Upper lobe of right lung (tissue), 1 donor: ENCODE measurements around the gene ALDOA. TPM values are rescaled to one million over a fixed set of nuclear protein-coding genes. Genes with fewer than 3 reads are reported as not detected.

ENCODE experiments used
- ATAC-seq: fragments of 200-7000 bp; cut with Tn5 transposase; one replicate; pipeline ENCODE4 v1.9.1; 2020; ENCODE audit warnings: mild to moderate bottlenecking, moderate library complexity
- DNase-seq: peaks from one replicate; pipeline ENCODE4 v3.0.0-alpha.2; 2020
- H3K27ac ChIP-seq: fragments of 200-600 bp; one replicate; pipeline ENCODE4 v1.8.0; 2022
- H3K27me3 ChIP-seq: fragments of 200-600 bp; one replicate; pipeline ENCODE4 v1.8.0; 2022; ENCODE audit warnings: mild to moderate bottlenecking
- H3K36me3 ChIP-seq: fragments of 200-600 bp; one replicate; pipeline ENCODE4 v1.8.0; 2022
- H3K4me1 ChIP-seq: fragments of 200-600 bp; one replicate; pipeline ENCODE4 v1.8.0; 2022
- H3K4me3 ChIP-seq: fragments of 200-600 bp; one replicate; pipeline ENCODE4 v1.8.0; 2022; ENCODE audit warnings: mild to moderate bottlenecking
- H3K9me3 ChIP-seq: fragments of 200-600 bp; one replicate; pipeline ENCODE4 v1.8.0; 2022
- CTCF ChIP-seq: fragments of 200-600 bp; IDR thresholded peaks from one replicate; pipeline ENCODE4 v1.8.0; 2022; ENCODE audit warnings: antibody characterized with exemption
- intact Hi-C: fragments of 100-400 bp; cut with DNase I; formaldehyde crosslinking; loops from one replicate; pipeline ENCODE4 v1.11.0; 2022
- total RNA-seq: library from RNA; stranded (reverse); fragmentation: NEBNext Ultra II Directional; extraction: Animal tissue kit (Norgen Biotek cat#: 25700); gene quantifications from one replicate; pipeline ENCODE4 v1.2.1, GENCODE V29; 2021
- donor health status: DM: no; HTN: yes; CAD: no; lungs with severe emphysema.

The ALDOA gene
- total RNA-seq, 1 donor from 2014 or later = 689 TPM

- intact Hi-C loops = no loop called here
- no peak for TF ChIP-seq CTCF
- no peak overlapping the region for H3K27ac ChIP-seq
- ATAC-seq (no peak), DNase-seq (no peak)
- H3K9me3 ChIP-seq = no peaks in the 10 kb centered on the region
- no peaks in the 10 kb centered on the region for H3K4me1 ChIP-seq
- no peaks in the 10 kb centered on the region for H3K27me3 ChIP-seq
- no peak overlapping the region for H3K4me3 ChIP-seq
- no peaks in the 10 kb centered on the region for H3K36me3 ChIP-seq
Observed at GRCh38 chr16:30046178-30046577, 19.4 kb upstream of the ALDOA start.

GRCh38 chr16:30046588-30046987 is 19.0 kb upstream of the ALDOA start:
- no peak for ATAC-seq

GRCh38 chr16:30049871-30050270 is 15.7 kb upstream of the ALDOA start:
- Histone ChIP-seq H3K27ac (no peak overlapping the region), H3K27me3 (no peaks in the 10 kb centered on the region), H3K4me3 (no peak overlapping the region), H3K36me3 (no peaks in the 10 kb centered on the region), H3K4me1 (peaks cover 8% of the 10 kb centered on the region), H3K9me3 (no peaks in the 10 kb centered on the region)
- DNase-seq (no peak), ATAC-seq (no peak)
- TF ChIP-seq CTCF = no peak
- intact Hi-C loops = no loop called here

More at GRCh38 chr16:30046588-30046987, 19.0 kb upstream of the ALDOA start:
- Histone ChIP-seq H3K36me3 (no peaks in the 10 kb centered on the region), H3K27ac (no peak overlapping the region), H3K27me3 (no peaks in the 10 kb centered on the region), H3K4me1 (no peaks in the 10 kb centered on the region), H3K9me3 (no peaks in the 10 kb centered on the region), H3K4me3 (no peak overlapping the region)
- TF ChIP-seq CTCF = no peak
- DNase-seq = no peak
- intact Hi-C loops = no loop called here

GRCh38 chr16:30051518-30051917 is 14.0 kb upstream of the ALDOA start:
- DNase-seq (no peak), ATAC-seq (no peak)
- no peak for TF ChIP-seq CTCF
- Histone ChIP-seq H3K36me3 (no peaks in the 10 kb centered on the region), H3K27ac (no peak overlapping the region), H3K4me1 (peaks cover 8% of the 10 kb centered on the region), H3K4me3 (no peak overlapping the region), H3K27me3 (no peaks in the 10 kb centered on the region), H3K9me3 (no peaks in the 10 kb centered on the region)
- intact Hi-C loops = no loop called here

GRCh38 chr16:30052671-30053372 is 12.7 kb upstream of the ALDOA start:
- Histone ChIP-seq H3K9me3 (no peaks in the 10 kb centered on the region), H3K4me3 (peak overlapping the region; percentile 72), H3K27me3 (no peaks in the 10 kb centered on the region), H3K4me1 (peaks cover 8% of the 10 kb centered on the region), H3K36me3 (no peaks in the 10 kb centered on the region), H3K27ac (peak overlapping the region; percentile 49)
- intact Hi-C loops = no loop called here
- ATAC-seq (peak; percentile 97), DNase-seq (peak; percentile 97)
- TF ChIP-seq CTCF = no peak
